KMS-11 (cell line): Measurements from ENCODE around the gene GLP1R.

ENCODE experiments used
- H2AFZ ChIP-seq: fragments of 200-600 bp; sonication (generic); 2 replicates; pipeline ENCODE4 v1.6.1; 2016; ENCODE audit warnings: antibody characterized with exemption, mixed run types, low read depth
- H3K27ac ChIP-seq: fragments of 200-600 bp; sonication (generic); 2 replicates; pipeline ENCODE4 v1.6.1; 2016; ENCODE audit warnings: mild to moderate bottlenecking, mixed run types
- H3K27me3 ChIP-seq: fragments of 200-600 bp; sonication (generic); 2 replicates; pipeline ENCODE4 v1.6.1; 2017; ENCODE audit warnings: mild to moderate bottlenecking, low read depth, mixed run types, moderate library complexity; ENCODE audit not compliant: insufficient read depth
- H3K36me3 ChIP-seq: fragments of 200-600 bp; sonication (generic); 2 replicates; pipeline ENCODE4 v1.6.1; 2017; ENCODE audit warnings: mild to moderate bottlenecking, mixed run types; ENCODE audit not compliant: insufficient read depth
- H3K4me1 ChIP-seq: fragments of 200-600 bp; sonication (generic); 2 replicates; pipeline ENCODE4 v1.6.1; 2016; ENCODE audit warnings: mild to moderate bottlenecking, low read depth, mixed run types; ENCODE audit not compliant: poor library complexity, severe bottlenecking
- H3K4me2 ChIP-seq: fragments of 200-600 bp; sonication (generic); 2 replicates; pipeline ENCODE4 v1.7.0; 2016; ENCODE audit warnings: mild to moderate bottlenecking, mixed run types
- H3K4me3 ChIP-seq: fragments of 200-600 bp; sonication (generic); IDR thresholded peaks from 2 replicates; pipeline ENCODE4 v1.6.1; 2017; ENCODE audit warnings: low read depth, low read length, mixed read lengths; ENCODE audit not compliant: insufficient read depth
- H3K79me2 ChIP-seq: fragments of 200-600 bp; sonication (generic); 2 replicates; pipeline ENCODE4 v1.6.1; 2016; ENCODE audit warnings: low read depth, mixed run types; ENCODE audit not compliant: insufficient read depth
- H3K9ac ChIP-seq: fragments of 200-600 bp; sonication (generic); 2 replicates; pipeline ENCODE4 v1.6.1; 2016; ENCODE audit warnings: mild to moderate bottlenecking, mixed run types
- H4K20me1 ChIP-seq: fragments of 200-600 bp; sonication (generic); 2 replicates; pipeline ENCODE4 v1.6.1; 2016; ENCODE audit warnings: mild to moderate bottlenecking, mixed run types; ENCODE audit not compliant: insufficient read depth
- TF ChIP-seq, protein P1 (sequence below): fragments of 200-600 bp; sonication (generic); conservative IDR thresholded peaks from 2 replicates; pipeline ENCODE4 v1.6.1; 2017; ENCODE audit warnings: low read depth, mild to moderate bottlenecking, antibody characterized with exemption, low read length, moderate library complexity, mixed read lengths

GLP1R gene

DNA sequence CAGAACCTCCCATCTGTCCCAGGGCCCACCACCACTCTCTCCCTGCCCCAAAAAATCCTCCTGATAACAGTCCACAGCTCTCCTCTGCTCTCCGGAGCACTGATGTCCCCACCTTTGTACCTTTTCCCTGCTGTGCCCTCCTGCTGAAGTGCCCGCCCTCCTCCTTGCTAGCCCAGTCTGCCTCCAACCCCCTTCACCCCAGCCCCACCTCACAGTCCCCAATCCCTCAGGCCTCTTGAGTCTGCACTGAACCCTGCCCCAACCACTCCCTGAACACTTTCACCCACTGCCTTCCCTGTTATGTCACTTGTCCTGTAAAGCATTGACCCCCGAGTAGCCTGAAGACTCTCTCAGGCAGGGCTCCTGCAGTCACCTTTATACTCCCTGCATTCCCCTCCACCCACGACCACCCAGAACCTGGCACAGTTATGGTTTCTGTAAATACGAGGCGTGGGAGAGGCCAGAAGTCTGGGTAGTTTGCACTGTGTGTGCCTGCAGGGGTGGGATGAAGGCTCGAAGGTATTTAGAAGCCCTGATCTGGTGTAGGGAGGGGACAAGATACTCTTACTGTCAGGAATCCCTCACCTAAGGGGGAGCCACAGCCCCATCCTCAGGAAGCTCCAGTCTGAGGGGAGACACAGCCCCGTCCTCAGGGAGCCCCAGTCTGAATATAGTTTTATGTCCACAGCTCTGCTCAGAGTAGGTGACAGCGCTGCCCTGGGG, 5.4 kb downstream of the GLP1R start:
- Histone ChIP-seq H3K27ac (no peak overlapping the region), H3K4me1 (no peaks in the 10 kb centered on the region), H2AFZ (no peak overlapping the region), H3K9ac (no peak overlapping the region), H3K4me2 (no peak overlapping the region), H3K27me3 (no peaks in the 10 kb centered on the region), H3K79me2 (no peaks in the 10 kb centered on the region), H4K20me1 (no peaks in the 10 kb centered on the region), H3K4me3 (no peak overlapping the region), H3K36me3 (no peaks in the 10 kb centered on the region)
- TF ChIP-seq, protein P1, sequence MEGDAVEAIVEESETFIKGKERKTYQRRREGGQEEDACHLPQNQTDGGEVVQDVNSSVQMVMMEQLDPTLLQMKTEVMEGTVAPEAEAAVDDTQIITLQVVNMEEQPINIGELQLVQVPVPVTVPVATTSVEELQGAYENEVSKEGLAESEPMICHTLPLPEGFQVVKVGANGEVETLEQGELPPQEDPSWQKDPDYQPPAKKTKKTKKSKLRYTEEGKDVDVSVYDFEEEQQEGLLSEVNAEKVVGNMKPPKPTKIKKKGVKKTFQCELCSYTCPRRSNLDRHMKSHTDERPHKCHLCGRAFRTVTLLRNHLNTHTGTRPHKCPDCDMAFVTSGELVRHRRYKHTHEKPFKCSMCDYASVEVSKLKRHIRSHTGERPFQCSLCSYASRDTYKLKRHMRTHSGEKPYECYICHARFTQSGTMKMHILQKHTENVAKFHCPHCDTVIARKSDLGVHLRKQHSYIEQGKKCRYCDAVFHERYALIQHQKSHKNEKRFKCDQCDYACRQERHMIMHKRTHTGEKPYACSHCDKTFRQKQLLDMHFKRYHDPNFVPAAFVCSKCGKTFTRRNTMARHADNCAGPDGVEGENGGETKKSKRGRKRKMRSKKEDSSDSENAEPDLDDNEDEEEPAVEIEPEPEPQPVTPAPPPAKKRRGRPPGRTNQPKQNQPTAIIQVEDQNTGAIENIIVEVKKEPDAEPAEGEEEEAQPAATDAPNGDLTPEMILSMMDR = no peak

DNA sequence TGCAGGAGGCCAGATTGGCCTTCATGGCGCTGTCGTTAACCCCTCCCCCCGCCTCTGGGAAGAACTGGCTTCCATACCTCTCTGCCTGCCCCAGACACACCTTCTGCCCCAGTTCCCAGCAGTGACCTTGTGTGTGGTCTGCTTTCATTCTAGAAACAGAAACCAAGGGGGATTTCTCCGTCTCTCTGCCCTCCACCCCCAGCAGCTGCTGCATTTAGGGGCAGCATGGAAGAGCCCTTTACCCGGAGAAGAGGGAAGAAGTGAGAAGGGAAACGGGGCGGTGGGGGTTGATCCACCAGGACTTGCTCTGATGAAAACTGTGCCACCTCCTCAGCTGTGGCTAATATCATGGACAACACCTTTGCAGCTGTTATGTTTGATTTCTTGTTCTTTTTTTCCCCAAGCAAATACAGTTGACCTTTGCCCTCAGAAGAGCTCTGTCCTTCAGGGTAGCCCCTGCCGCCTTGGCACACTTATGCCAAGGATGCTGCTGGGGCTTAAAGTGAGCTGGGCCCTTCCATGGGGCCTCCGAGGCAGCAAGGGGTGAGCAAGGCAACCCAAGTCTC, 6.1 kb downstream of the GLP1R start:
- H3K79me2 ChIP-seq = no peaks in the 10 kb centered on the region
- TF ChIP-seq, protein P1 = no peak
- no peaks in the 10 kb centered on the region for H3K4me1 ChIP-seq
- H3K4me3 ChIP-seq = no peak overlapping the region
- H3K27me3 ChIP-seq = no peaks in the 10 kb centered on the region
- no peaks in the 10 kb centered on the region for H4K20me1 ChIP-seq
- H2AFZ ChIP-seq = no peak overlapping the region
- H3K9ac ChIP-seq = no peak overlapping the region
- no peaks in the 10 kb centered on the region for H3K36me3 ChIP-seq
- no peak overlapping the region for H3K4me2 ChIP-seq
- H3K27ac ChIP-seq = no peak overlapping the region

DNA sequence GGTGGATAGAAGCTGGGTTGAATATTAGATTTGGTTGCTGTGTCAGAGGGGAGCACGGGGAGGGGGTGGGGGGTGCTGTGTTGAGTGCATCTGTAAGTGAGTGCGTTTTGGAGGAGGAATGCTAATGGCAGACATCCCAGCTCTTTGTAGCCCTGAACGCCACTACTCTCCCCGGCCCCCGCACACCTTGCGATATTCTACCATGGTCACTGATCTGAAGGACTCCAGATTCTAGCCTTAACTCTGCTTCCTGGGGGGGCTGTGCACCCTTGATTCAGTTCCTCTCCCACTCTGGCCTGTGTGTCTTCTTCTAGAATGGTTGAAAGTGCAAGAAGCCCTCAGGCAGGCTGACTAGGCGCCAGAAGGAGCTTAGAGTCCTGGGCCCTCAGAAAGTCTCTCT, 7.1 kb downstream of the GLP1R start:
- H3K27me3 ChIP-seq = no peaks in the 10 kb centered on the region
- no peak overlapping the region for H2AFZ ChIP-seq
- H4K20me1 ChIP-seq = no peaks in the 10 kb centered on the region
- H3K4me3 ChIP-seq = no peak overlapping the region
- H3K79me2 ChIP-seq = no peaks in the 10 kb centered on the region
- no peaks in the 10 kb centered on the region for H3K4me1 ChIP-seq
- no peaks in the 10 kb centered on the region for H3K36me3 ChIP-seq
- no peak overlapping the region for H3K9ac ChIP-seq
- TF ChIP-seq, protein P1 = no peak
- H3K27ac ChIP-seq = no peak overlapping the region
- no peak overlapping the region for H3K4me2 ChIP-seq

DNA sequence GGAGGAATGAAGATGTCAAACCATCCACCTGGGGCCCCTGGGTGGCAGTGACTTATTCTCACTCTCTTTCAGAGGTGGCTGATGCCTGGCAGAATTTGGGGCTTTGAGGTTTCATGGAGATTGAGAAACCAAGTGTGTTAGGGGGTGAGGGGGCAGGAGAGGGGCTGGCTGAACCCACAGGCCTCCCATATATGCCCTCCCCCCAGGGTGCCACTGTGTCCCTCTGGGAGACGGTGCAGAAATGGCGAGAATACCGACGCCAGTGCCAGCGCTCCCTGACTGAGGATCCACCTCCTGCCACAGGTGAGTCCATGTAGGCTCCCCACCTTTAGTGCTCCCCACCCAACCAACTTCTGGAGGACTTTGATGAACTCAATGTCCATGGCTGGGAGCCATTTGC, 7.6 kb downstream of the GLP1R start:
- H3K4me1 ChIP-seq = no peaks in the 10 kb centered on the region
- H3K27ac ChIP-seq = no peak overlapping the region
- TF ChIP-seq, protein P1 = no peak
- no peaks in the 10 kb centered on the region for H3K79me2 ChIP-seq
- H4K20me1 ChIP-seq = no peaks in the 10 kb centered on the region
- no peak overlapping the region for H3K9ac ChIP-seq
- H2AFZ ChIP-seq = no peak overlapping the region
- H3K4me2 ChIP-seq = no peak overlapping the region
- H3K27me3 ChIP-seq = no peaks in the 10 kb centered on the region
- H3K36me3 ChIP-seq = no peaks in the 10 kb centered on the region
- no peak overlapping the region for H3K4me3 ChIP-seq
